IMR-90 (cell line): Measurements from ENCODE around the gene MTG1. TPM values are rescaled to one million over a fixed set of nuclear protein-coding genes. Genes with fewer than 3 reads are reported as not detected.

Experiments
- ATAC-seq: fragments of 200-7000 bp; cut with Tn5 transposase; 2 replicates; pipeline ENCODE4 v1.9.1; 2020; ENCODE audit warnings: low read depth, mild to moderate bottlenecking, moderate library complexity
- BruUV-seq: library from RNA; stranded (reverse); fragments of 400-500 nt; replicated peaks from 2 replicates; lab custom pipeline; 2021; lab: Mats Ljungman, UMichigan
- CTCF ChIA-PET: fragments of 300-600 bp; formaldehyde crosslinking; extraction: SDS; loops from one replicate; lab custom pipeline; 2021; ENCODE audit warnings: antibody characterized with exemption; lab: Yijun Ruan, JAX
- POLR2A ChIA-PET: fragments of 300-600 bp; sonication (Branson Sonifier 250); formaldehyde crosslinking; loops from one replicate; lab custom pipeline; 2022; ENCODE audit warnings: antibody characterized with exemption; ENCODE audit not compliant: unreplicated experiment; lab: Charles Lee
- DNase-seq: peaks from one replicate; pipeline ENCODE4 v3.0.0; 2013
- H2AFZ ChIP-seq: replicated peaks from 2 replicates; pipeline ENCODE3; 2013; ENCODE audit warnings: low read length, mild to moderate bottlenecking; ENCODE audit not compliant: poor library complexity
- H2AK5ac ChIP-seq: 2 replicates; pipeline ENCODE4 v1.6.1; 2013; ENCODE audit warnings: low read depth, low read length, inconsistent platforms
- H2AK9ac ChIP-seq: replicated peaks from 2 replicates; pipeline ENCODE3; 2013; ENCODE audit warnings: mild to moderate bottlenecking, low read depth, low read length, moderate library complexity; ENCODE audit not compliant: poor library complexity
- H2BK120ac ChIP-seq: 2 replicates; pipeline ENCODE4 v1.6.1; 2013; ENCODE audit warnings: low read depth, low read length, inconsistent platforms
- H2BK15ac ChIP-seq: 3 replicates; pipeline ENCODE4 v1.6.1; 2013; ENCODE audit warnings: low read depth, low read length, inconsistent platforms
- H2BK20ac ChIP-seq: 2 replicates; pipeline ENCODE4 v1.6.1; 2013; ENCODE audit warnings: low read depth, mild to moderate bottlenecking, inconsistent platforms, low read length, moderate library complexity
- H2BK5ac ChIP-seq: 2 replicates; pipeline ENCODE4 v1.6.1; 2013; ENCODE audit warnings: mild to moderate bottlenecking, low read depth, low read length, inconsistent platforms; ENCODE audit not compliant: poor library complexity, severe bottlenecking
- H3K14ac ChIP-seq: replicated peaks from 2 replicates; pipeline ENCODE4 v1.6.1; 2013; ENCODE audit warnings: low read depth, low read length, inconsistent platforms
- H3K18ac ChIP-seq: 2 replicates; pipeline ENCODE4 v1.6.1; 2013; ENCODE audit warnings: low read depth, low read length, control low read depth
- H3K23ac ChIP-seq: 2 replicates; pipeline ENCODE4 v1.6.1; 2013; ENCODE audit warnings: low read depth, low read length, inconsistent platforms
- H3K27ac ChIP-seq: 2 replicates; pipeline ENCODE4 v1.5.1; 2013; ENCODE audit warnings: mild to moderate bottlenecking, control low read depth, low read length; ENCODE audit not compliant: insufficient read depth
- H3K27me3 ChIP-seq: 2 replicates; pipeline ENCODE4 v1.6.1; 2013; ENCODE audit warnings: low read length; ENCODE audit not compliant: control insufficient read depth, insufficient read depth
- H3K36me3 ChIP-seq: 2 replicates; pipeline ENCODE4 v1.6.1; 2013; ENCODE audit warnings: low read length, mixed read lengths; ENCODE audit not compliant: control insufficient read depth, insufficient read depth
- H3K4ac ChIP-seq: 2 replicates; pipeline ENCODE4 v1.6.1; 2013; ENCODE audit warnings: low read depth, low read length, inconsistent platforms
- H3K4me1 ChIP-seq: 2 replicates; pipeline ENCODE4 v1.6.1; 2013; ENCODE audit warnings: low read length, mixed read lengths; ENCODE audit not compliant: control insufficient read depth, insufficient read depth
- H3K4me2 ChIP-seq: 2 replicates; pipeline ENCODE4 v1.6.1; 2013; ENCODE audit warnings: low read depth, mild to moderate bottlenecking, control low read depth, low read length, moderate library complexity
- H3K4me3 ChIP-seq: 2 replicates; pipeline ENCODE4 v1.5.1; 2013; ENCODE audit warnings: low read depth, mild to moderate bottlenecking, control low read depth, low read length, moderate library complexity; ENCODE audit not compliant: insufficient read depth
- H3K56ac ChIP-seq: 2 replicates; pipeline ENCODE4 v1.6.1; 2013; ENCODE audit warnings: low read length, inconsistent platforms; ENCODE audit not compliant: insufficient read depth; ENCODE audit errors: extremely low read depth
- H3K79me1 ChIP-seq, 2 experiments: 2 replicates each; pipeline ENCODE4 v1.6.1; 2013; ENCODE audit warnings: low read length in 2 of 2, inconsistent platforms in 1 of 2, low read depth in 1 of 2
- H3K9ac ChIP-seq: 2 replicates; pipeline ENCODE4 v1.6.1; 2013; ENCODE audit warnings: low read depth, low read length, control low read depth
- H3K9me1 ChIP-seq: 2 replicates; pipeline ENCODE4 v1.6.1; 2013; ENCODE audit warnings: low read length, inconsistent platforms; ENCODE audit not compliant: insufficient read depth
- H3K9me3 ChIP-seq: 2 replicates; pipeline ENCODE4 v1.6.1; 2013; ENCODE audit warnings: low read length; ENCODE audit not compliant: control insufficient read depth, insufficient read depth
- H4K20me1 ChIP-seq: 2 replicates; pipeline ENCODE4 v1.6.1; 2013; ENCODE audit warnings: low read length, inconsistent platforms; ENCODE audit not compliant: insufficient read depth
- H4K5ac ChIP-seq: 2 replicates; pipeline ENCODE4 v1.6.1; 2013; ENCODE audit warnings: mild to moderate bottlenecking, low read depth, low read length, control low read depth
- H4K8ac ChIP-seq, 2 experiments: 2 replicates each; pipeline ENCODE4 v1.6.1; 2013; ENCODE audit warnings: low read depth in 2 of 2, low read length in 2 of 2, control low read depth in 1 of 2, inconsistent platforms in 1 of 2
- H4K91ac ChIP-seq: 2 replicates; pipeline ENCODE4 v1.6.1; 2013; ENCODE audit warnings: low read depth, low read length, inconsistent platforms; ENCODE audit not compliant: insufficient read depth
- BHLHE40 ChIP-seq: fragments of 150-350 bp; IDR thresholded peaks from 2 replicates; pipeline ENCODE4 v1.6.1; 2016; ENCODE audit warnings: mild to moderate bottlenecking, low read depth, low read length
- CEBPB ChIP-seq: IDR thresholded peaks from 2 replicates; pipeline ENCODE4 v1.6.1; 2012; ENCODE audit warnings: low read depth, low read length, improper control_type of control experiment
- CHD1 ChIP-seq: IDR thresholded peaks from 2 replicates; pipeline ENCODE4 v1.6.1; 2012; ENCODE audit warnings: low read depth, low read length, improper control_type of control experiment
- ELK1 ChIP-seq: fragments of 150-350 bp; IDR thresholded peaks from 2 replicates; pipeline ENCODE4 v1.6.1; 2016; ENCODE audit warnings: low read depth, mild to moderate bottlenecking, low read length, moderate library complexity, borderline replicate concordance
- FOS ChIP-seq: fragments of 150-350 bp; IDR thresholded peaks from 2 replicates; pipeline ENCODE4 v1.6.1; 2016; ENCODE audit warnings: low read depth, low read length
- MAFK ChIP-seq: IDR thresholded peaks from 2 replicates; pipeline ENCODE4 v1.6.1; 2012; ENCODE audit warnings: low read depth, low read length, improper control_type of control experiment
- MAZ ChIP-seq: IDR thresholded peaks from 2 replicates; pipeline ENCODE4 v1.6.1; 2012; ENCODE audit warnings: low read depth, mild to moderate bottlenecking, low read length, improper control_type of control experiment, moderate library complexity, borderline replicate concordance
- MXI1 ChIP-seq: IDR thresholded peaks from 2 replicates; pipeline ENCODE4 v1.6.1; 2012; ENCODE audit warnings: low read depth, mild to moderate bottlenecking, low read length, moderate library complexity, borderline replicate concordance
- NFE2L2 ChIP-seq: fragments of 150-350 bp; IDR thresholded peaks from 2 replicates; pipeline ENCODE4 v1.6.1; 2016; ENCODE audit warnings: low read depth, mild to moderate bottlenecking, low read length
- POLR2A ChIP-seq: IDR thresholded peaks from 2 replicates; pipeline ENCODE4 v1.6.1; 2012; ENCODE audit warnings: mild to moderate bottlenecking, low read depth, low read length
- RAD21 ChIP-seq: IDR thresholded peaks from 2 replicates; pipeline ENCODE4 v1.6.1; 2012; ENCODE audit warnings: low read length, improper control_type of control experiment
- RCOR1 ChIP-seq: IDR thresholded peaks from 2 replicates; pipeline ENCODE4 v1.6.1; 2012; ENCODE audit warnings: mild to moderate bottlenecking, low read length, improper control_type of control experiment; ENCODE audit not compliant: insufficient replicate concordance
- RFX5 ChIP-seq: IDR thresholded peaks from 2 replicates; pipeline ENCODE4 v1.8.0; 2012; ENCODE audit warnings: low read depth, mild to moderate bottlenecking, low read length, moderate library complexity
- SMC3 ChIP-seq: fragments of 150-350 bp; IDR thresholded peaks from 2 replicates; pipeline ENCODE4 v1.6.1; 2016; ENCODE audit warnings: low read depth, mild to moderate bottlenecking, antibody characterized with exemption, low read length, moderate library complexity
- WGBS, 2 experiments: methylation state at CpG; one replicate each; pipeline versions ENCODE4 v1.1.5 to v1.1.7; 2013; ENCODE audit warnings: missing lambda C conversion rate in 2 of 2; ENCODE audit not compliant: insufficient read length in 1 of 2; ENCODE audit errors: extremely low coverage in 2 of 2; 5-methylcytosine and 5-hydroxymethylcytosine counted together
- dilution Hi-C: fragments of 300-500 bp; cut with HindIII; formaldehyde crosslinking; loops from one replicate; pipeline ENCODE4 v1.14.3; 2018; ENCODE audit warnings: low sequenced_read_pairs; ENCODE audit not compliant: unreplicated experiment
- in situ Hi-C: fragments of 300-500 bp; cut with MboI; formaldehyde crosslinking; loops from 3 replicates; pipeline ENCODE4 v1.14.3; 2019; ENCODE audit warnings: low sequenced_read_pairs, inconsistent platforms, mixed read lengths
- intact Hi-C: fragments of 100-400 bp; cut with micrococcal nuclease; formaldehyde crosslinking; loops from 2 replicates; pipeline ENCODE4 v1.10.0; 2022
- polyA plus RNA-seq, 3 experiments: library from polyadenylated mRNA; depleted of rRNA; stranded (reverse); fragments of >200 nt; gene quantifications; 2 replicates each; pipeline ENCODE4 v1.2.3, GENCODE V29; 2012; ENCODE audit warnings: low replicate concordance in 1 of 3
- total RNA-seq: library from RNA; depleted of rRNA; stranded (reverse); fragments of >200 nt; gene quantifications from 2 replicates; pipeline ENCODE4 v1.2.3, GENCODE V29; 2012
- TF ChIP-seq, protein P1 (sequence below): fragments of 150-350 bp; IDR thresholded peaks from 2 replicates; pipeline ENCODE4 v1.6.1; 2017; ENCODE audit warnings: mild to moderate bottlenecking, antibody characterized with exemption, low read length, low read depth
- TF ChIP-seq, protein P2 (sequence below): conservative IDR thresholded peaks from 2 replicates; pipeline ENCODE4 v1.5.1; 2012; ENCODE audit warnings: mild to moderate bottlenecking, low read depth, low read length, improper control_type of control experiment

The MTG1 gene
- total and polyA plus RNA-seq, 2 of the 4 experiments (the other 2 are of a cell fraction): 38.5 to 64.8 TPM

DNA sequence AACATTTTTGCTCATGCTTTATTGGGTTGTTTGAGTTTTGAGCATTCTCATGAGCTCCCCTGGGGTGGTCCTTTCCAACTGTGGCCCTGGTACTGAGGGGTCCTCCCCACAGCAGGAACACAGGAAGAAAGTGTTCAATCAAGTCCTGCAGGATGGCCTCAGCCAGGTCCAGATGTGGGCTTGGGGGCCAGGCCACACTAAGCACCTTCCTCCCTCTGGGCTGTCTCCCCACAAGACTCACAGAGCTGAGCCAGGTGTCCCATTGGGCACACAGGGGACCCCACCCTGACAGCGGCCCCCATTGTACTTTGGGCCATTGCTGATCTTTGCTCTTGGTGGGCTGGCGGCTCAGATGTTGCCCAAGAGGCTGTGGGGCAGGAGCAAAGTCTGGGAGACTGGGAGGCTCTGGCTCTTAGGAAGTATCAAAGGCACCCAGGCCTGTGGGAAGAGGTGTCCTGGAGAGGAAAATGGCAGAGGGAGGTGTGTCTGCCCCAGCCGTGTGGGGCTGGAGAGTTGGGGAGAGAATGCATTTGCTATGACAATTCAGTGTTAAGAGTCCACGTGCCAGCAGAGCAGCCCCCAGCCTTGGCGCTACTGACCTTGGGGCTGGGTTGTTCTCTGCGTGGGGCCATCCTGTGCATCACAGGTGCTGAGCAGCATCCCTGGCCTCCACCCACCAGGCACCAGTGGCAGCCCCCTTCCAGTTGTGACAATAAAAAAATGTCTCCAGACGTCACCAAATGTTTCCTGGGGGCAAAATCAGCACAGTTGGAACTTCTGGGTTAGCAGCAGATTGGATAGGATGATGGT lies 77.5 kb downstream of the MTG1 start:
- H2BK15ac ChIP-seq: no peak overlapping the region
- no peak overlapping the region for H3K18ac ChIP-seq
- no TSS peak for BruUV-seq
- ATAC-seq: no peak
- H3K4me2 ChIP-seq: no peak overlapping the region
- H3K4me1 ChIP-seq: no peaks in the 10 kb centered on the region
- no peaks in the 10 kb centered on the region for H3K9me3 ChIP-seq
- H3K27ac ChIP-seq: no peak overlapping the region
- H3K23ac ChIP-seq: no peak overlapping the region
- H3K9ac ChIP-seq: no peak overlapping the region
- H3K36me3 ChIP-seq: no peaks in the 10 kb centered on the region
- H4K91ac ChIP-seq: no peak overlapping the region
- ChIA-PET CTCF (no interaction called here), POLR2A (no interaction called here)
- no peak overlapping the region for H3K56ac ChIP-seq
- no peaks in the 10 kb centered on the region for H3K79me1 ChIP-seq
- DNase-seq: no peak
- H2AK9ac ChIP-seq: peak overlapping the region; percentile 19
- WGBS, 2 experiments: 50% methylated on average over 1 of the region's 7 CpGs; no CpG with 5 or more reads in 1 of the 2 experiments
- no peak overlapping the region for H2BK20ac ChIP-seq
- dilution Hi-C loops (no loop called here), intact Hi-C loops (no loop called here), in situ Hi-C loops (no loop called here)
- no peak overlapping the region for H3K4me3 ChIP-seq
- H4K8ac ChIP-seq: no peak overlapping the region
- TF ChIP-seq, protein P1, sequence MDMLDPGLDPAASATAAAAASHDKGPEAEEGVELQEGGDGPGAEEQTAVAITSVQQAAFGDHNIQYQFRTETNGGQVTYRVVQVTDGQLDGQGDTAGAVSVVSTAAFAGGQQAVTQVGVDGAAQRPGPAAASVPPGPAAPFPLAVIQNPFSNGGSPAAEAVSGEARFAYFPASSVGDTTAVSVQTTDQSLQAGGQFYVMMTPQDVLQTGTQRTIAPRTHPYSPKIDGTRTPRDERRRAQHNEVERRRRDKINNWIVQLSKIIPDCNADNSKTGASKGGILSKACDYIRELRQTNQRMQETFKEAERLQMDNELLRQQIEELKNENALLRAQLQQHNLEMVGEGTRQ: no peak
- TF ChIP-seq MAZ: no peak
- no peak for TF ChIP-seq CEBPB
- TF ChIP-seq SMC3: no peak
- no peak for TF ChIP-seq BHLHE40
- no peak for TF ChIP-seq CHD1
- no peak for TF ChIP-seq MAFK
- TF ChIP-seq RCOR1: no peak
- no peak for TF ChIP-seq ELK1
- TF ChIP-seq POLR2A: no peak
- TF ChIP-seq NFE2L2: no peak
- TF ChIP-seq MXI1: no peak
- no peak for TF ChIP-seq FOS
- TF ChIP-seq RFX5: no peak
- TF ChIP-seq, protein P2, sequence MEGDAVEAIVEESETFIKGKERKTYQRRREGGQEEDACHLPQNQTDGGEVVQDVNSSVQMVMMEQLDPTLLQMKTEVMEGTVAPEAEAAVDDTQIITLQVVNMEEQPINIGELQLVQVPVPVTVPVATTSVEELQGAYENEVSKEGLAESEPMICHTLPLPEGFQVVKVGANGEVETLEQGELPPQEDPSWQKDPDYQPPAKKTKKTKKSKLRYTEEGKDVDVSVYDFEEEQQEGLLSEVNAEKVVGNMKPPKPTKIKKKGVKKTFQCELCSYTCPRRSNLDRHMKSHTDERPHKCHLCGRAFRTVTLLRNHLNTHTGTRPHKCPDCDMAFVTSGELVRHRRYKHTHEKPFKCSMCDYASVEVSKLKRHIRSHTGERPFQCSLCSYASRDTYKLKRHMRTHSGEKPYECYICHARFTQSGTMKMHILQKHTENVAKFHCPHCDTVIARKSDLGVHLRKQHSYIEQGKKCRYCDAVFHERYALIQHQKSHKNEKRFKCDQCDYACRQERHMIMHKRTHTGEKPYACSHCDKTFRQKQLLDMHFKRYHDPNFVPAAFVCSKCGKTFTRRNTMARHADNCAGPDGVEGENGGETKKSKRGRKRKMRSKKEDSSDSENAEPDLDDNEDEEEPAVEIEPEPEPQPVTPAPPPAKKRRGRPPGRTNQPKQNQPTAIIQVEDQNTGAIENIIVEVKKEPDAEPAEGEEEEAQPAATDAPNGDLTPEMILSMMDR: no peak
- no peak for TF ChIP-seq RAD21
- no peak overlapping the region for H2BK5ac ChIP-seq
- no peak overlapping the region for H3K14ac ChIP-seq
- H2AFZ ChIP-seq: no peak overlapping the region
- H3K9me1 ChIP-seq: no peaks in the 10 kb centered on the region
- no peak overlapping the region for H4K5ac ChIP-seq
- H3K4ac ChIP-seq: no peak overlapping the region
- H2AK5ac ChIP-seq: no peak overlapping the region
- no peaks in the 10 kb centered on the region for H4K20me1 ChIP-seq
- H2BK120ac ChIP-seq: no peak overlapping the region
- no peaks in the 10 kb centered on the region for H3K27me3 ChIP-seq
